HG02588 (cell line): ENCODE data around the gene SMARCD2.
"Not testable (repeated sequence)": the region's sequence is repeated elsewhere in the genome, so short reads cannot be mapped to it uniquely, and the experiment has no call there.

Source experiments
- ATAC-seq: cut with Tn5 transposase; IDR thresholded peaks from one replicate; pipeline ENCODE4 v1.9.1; 2021; ENCODE audit warnings: mild to moderate bottlenecking, moderate library complexity; ENCODE audit not compliant: unreplicated experiment

Gene SMARCD2

DNA sequence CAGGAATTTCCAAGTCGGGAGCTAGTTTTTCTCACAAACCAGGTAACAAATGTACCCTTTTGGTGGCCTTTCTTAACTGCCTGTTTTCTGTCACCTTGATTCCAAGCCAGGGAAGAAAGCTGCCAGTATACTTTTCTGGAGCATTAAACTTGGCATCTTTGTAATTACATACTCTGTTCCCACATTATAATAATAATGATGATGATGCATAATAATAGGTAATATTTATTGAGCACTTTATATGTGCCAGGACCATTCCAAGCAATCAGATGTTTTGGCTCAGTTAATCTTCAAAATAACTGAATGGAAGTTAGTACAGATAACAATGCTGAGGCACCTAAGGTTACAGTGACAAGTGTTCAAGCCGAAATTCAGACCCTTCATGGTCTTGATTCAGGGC lies 26.4 kb downstream of the SMARCD2 start:
- ATAC-seq: no peak

DNA sequence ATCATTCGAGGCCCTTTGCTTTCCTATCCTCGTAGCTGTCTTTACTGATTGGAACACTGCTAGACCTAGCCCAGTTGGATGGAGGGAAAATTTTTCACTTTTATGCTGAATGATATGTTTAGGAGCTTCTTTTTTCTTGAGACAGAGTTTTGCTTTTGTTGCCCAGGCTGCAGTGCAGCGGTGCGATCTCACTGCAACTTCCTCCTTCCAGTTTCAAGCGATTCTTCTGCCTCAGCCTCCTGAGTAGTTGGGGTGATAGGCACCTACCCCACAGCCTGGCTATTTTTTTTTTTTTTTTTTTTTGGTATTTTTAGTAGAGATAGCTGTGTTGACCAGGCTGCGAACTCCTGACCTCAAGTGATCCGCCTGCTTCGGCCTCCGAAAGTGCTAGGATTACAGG lies 32.5 kb downstream of the SMARCD2 start:
- no peak for ATAC-seq

- no peak for ATAC-seq
These were observed 36.9 kb downstream of the SMARCD2 start for GRCh38 chr17:63805591-63805990.

GRCh38 chr17:63804328-63804727 lies 38.2 kb downstream of the SMARCD2 start:
- no peak for ATAC-seq

DNA sequence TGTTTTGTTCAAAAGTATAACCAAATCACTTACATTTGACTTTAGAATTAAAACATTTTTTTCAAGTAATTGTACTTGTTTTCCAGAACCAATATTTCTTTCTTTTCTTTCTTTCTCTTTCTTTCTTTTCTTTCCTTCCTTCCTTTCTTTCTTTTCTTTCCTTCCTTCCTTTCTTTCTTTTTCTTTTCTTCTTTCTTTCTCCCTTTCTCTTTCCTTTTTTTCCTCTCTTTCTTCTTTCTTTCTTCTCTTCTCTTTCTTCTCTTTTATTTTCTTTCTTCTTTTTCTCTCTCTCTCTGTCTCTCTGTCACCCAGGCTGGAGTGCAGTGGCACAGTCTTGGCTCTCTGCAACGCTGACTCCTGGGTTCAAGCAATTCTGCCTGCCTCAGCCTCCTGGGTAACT lies 41.7 kb downstream of the SMARCD2 start:
- ATAC-seq: no peak

GRCh38 chr17:63798572-63799106 lies 43.8 kb downstream of the SMARCD2 start:
- no peak for ATAC-seq

GRCh38 chr17:63796375-63796774 lies 46.1 kb downstream of the SMARCD2 start:
- not testable (repeated sequence) for ATAC-seq

DNA sequence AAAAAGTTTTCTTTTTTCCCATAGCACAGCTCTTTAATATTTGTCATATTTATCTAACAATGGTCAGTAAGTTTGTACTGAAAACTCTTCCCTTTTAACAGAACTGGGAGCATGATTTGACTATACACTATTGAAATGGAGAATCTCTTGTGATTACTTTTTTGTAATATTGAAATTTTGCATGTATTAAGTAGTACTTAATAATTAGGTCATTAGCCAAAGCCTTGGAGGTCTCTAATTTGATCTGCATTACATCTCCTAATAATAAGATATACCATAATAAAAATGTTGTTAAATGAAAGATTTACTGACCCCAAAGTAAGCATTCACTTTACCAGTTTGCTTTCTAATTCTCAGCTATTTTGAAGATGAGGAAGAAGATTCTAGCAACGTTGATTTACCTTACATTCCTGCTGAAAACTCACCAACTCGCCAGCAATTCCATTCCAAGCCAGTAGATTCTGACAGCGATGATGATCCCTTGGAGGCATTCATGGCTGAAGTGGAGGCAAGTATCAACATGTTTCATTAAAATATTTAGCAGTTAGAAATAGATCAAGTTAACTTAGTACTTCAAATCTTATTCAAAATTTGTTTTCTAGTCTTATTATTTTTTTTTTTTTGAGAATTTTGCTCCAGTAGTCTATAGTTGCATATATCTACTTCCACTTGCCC lies 50.3 kb downstream of the SMARCD2 start:
- ATAC-seq: no peak

GRCh38 chr17:63790057-63790456 lies 52.4 kb downstream of the SMARCD2 start:
- no peak for ATAC-seq

DNA sequence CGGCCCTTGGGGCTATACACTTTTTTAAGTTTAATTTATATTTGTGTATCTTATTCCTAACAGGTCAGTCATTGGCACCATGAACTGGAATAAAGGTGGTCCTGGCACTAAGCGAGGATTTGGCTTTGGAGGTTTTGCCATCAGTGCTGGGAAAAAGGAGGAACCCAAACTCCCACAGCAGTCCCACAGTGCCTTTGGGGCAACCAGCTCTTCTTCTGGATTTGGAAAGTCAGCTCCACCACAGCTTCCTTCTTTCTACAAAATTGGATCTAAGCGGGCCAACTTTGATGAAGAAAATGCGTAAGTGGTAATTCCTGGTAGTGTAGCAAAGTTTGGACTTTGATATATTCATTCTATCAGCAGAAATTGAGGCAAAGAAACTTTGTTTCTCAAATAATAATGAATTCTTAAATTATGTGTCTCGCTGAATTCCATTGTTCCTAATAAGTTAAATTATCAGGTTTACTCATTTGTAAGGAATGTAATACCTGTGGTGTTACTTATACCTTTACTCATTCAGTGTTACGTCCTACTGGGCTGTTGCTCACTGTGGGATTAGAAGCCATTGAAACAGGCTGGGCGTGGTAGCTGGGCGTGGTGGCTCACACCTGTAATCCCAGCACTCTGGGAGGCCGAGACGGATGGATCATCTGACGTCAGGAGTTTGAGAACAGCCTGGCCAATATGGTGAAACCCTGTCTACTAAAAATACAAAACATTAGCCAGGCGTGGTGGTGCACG lies 55.3 kb downstream of the SMARCD2 start:
- ATAC-seq: no peak

GRCh38 chr17:63786117-63786516 lies 56.4 kb downstream of the SMARCD2 start:
- no peak for ATAC-seq

DNA sequence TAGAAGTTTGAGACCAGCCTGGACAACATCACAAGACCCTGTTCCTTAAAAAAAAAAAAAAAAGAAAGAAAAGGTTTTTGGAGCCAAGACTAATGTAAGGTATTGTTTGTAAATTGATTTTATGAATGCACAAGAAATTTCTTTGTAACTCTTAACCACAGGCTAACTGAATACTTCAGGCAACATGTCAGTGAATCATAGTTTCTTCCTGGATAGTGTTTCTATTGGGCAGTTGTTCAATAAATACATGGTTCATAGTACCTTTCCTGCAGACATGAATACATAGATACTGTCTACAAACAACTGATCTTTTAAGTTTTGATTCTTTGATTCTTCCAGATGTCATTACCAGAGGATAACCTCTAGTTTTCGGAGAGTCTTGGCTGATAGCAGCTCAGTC lies 56.9 kb downstream of the SMARCD2 start:
- no peak for ATAC-seq

GRCh38 chr17:63783522-63783921 lies 59.0 kb downstream of the SMARCD2 start:
- ATAC-seq: no peak
